ENCODE data around the gene KAT7.

The KAT7 gene
- total RNA-seq = 99.9 to 266 (median 174) reads per million in 9 experiments

DNA sequence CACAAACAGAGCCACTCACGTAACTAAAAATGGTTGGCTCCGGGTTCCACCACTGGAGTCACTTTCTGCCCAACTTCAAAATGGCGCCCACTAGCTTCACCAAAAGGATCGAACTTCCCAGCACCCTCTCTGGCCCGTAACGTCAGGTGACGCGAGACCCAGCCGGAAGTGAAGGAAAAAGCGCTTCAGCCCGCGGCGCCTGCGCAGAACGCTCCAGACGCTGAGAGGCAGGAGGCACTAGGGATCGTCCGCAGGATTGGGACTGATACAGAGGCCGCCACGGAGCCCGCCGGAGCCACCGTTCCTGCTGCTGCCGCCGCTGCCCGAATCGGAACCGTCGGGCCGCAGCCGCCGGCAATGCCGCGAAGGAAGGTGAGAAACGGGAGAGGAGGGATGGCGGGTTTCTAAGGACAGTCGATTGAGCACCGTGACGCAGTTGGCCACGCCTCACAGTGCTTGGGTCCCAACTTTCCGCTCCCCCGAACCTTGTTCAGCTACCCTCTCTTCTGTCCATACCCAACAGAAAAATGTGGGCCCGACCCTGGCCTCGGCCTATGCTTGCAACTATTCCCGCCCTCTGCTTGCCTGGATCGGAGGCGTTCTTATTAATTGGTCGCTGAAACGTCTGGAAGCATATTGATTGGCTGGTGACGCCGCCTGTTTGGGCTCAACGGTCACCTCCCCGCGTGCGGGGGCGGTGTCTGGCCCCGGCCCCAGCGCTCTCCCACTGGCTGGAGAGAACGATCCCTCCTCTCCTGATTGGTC is at the start of gene KAT7:
KAT7 (plus strand) TSS at position 204 of the 765 bp plus-strand sequence; CDS start at position 358, 154 bp downstream.
- Mint-ChIP-seq H3K4me3 (peak within 1 kb of the TSS; percentile 95 to 96), H3K9me3 (peaks cover 0 to 5% of the 10 kb centered on the region in 2 donors), H3K27me3 (no peaks in the 10 kb centered on the region), H3K36me3 (ENCODE audit: insufficient read depth) (peaks cover 48% of the 10 kb centered on the region), H3K4me1 (ENCODE audit: low read depth in 2 of 2) (peaks cover 30 to 47% of the 10 kb centered on the region in 2 donors), H3K27ac (peak within 1 kb of the TSS; percentile 97 to 99)
- ATAC-seq (replicated peaks) = peak; percentile 82
- DNase-seq = peak; percentile 96 to 97 (median 97)

DNA sequence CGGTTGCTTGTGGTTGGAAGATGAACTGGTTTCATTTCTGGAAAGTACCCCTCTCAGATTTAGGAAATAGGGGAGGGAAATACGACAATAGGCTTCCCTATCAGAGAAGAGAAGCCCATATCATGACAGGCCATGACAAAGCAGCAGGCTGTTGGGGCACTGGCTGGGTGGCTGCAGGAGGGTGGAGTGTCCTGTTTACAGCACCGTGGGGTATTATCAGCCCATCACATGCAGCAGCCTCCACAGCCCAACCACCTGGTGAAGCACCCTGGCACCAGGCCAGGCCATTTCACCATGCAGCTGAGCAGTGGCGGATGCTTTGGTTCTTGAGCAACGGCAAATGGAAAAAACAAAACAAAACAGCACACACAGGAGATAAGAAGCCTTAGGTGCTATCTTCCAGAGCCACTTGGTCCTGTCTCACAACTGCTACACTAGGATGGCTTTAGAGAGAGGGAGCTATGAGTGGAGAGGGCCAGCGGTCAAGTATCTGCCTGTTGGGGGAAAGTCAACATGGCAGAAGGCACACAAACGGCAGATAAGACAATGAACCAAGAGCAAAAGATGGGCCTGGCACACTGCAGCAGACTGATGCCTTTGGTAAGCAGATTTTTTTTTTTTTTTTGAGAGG is 48.7 kb upstream of the KAT7 start:
- DNase-seq = peak; percentile 95 to 97 (median 96)
- Mint-ChIP-seq H3K27me3 (no peaks in the 10 kb centered on the region), H3K4me3 (peak overlapping the region; percentile 92 to 94), H3K36me3 (ENCODE audit: insufficient read depth) (peaks cover 48% of the 10 kb centered on the region), H3K4me1 (ENCODE audit: low read depth in 2 of 2) (peaks cover 67 to 81% of the 10 kb centered on the region in 2 donors), H3K9me3 (no peaks in the 10 kb centered on the region), H3K27ac (peak overlapping the region; percentile 100)
- ATAC-seq (replicated peaks) = peak; percentile 94

DNA sequence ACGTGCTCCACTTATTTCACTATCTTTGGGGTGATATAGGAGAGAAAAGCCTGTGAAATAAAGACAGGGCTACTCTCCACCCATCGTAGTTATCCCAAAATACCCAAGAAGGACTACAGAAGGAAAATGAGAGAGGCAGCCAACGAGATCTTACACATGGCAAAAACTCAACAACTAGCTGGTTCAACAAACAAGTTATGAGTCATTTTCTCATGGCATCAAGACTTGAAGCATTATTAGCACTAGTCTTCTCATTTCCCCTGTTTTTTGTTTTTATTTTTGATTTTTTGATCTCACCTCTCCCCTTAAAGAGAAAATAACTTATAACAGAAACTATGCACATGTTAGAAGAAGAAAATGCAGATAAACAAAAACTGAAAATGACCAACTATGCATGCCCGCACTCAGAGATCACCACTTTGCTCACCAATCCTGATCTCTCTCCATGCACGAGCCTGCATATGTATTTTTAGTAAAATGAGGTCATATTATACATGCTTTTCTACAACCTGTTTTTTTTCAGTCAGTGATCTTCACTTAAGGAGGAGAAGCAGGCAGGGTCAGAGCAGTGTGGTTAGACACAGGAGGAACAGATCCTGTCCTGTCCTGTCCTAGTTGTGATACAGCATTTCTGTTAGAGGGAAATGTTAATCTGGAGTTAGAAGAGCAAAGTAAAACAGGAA is 47.3 kb upstream of the KAT7 start:
- H3K36me3 Mint-ChIP-seq (ENCODE audit: insufficient read depth) = peaks cover 50% of the 10 kb centered on the region
- ATAC-seq (replicated peaks) = no peak

DNA sequence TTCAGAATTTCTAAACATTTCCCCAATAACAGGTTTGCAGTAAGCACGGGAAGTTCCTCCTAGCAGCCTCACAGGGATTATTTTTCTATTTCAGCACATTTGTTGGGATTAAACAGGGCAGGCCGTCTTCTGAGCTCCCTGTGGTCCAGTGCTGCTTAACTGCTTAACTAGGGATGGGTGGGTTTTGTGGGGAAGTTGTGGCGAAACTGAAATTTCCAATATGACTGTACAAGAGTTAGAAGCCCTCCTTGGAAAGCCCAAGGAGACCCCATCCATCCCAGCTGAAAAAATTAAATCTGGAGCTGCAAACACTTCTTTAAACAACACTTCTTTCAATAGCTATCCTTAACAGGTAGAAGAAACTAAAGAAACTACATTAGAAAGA is 46.8 kb upstream of the KAT7 start:
- H3K36me3 Mint-ChIP-seq (ENCODE audit: insufficient read depth) = peaks cover 48% of the 10 kb centered on the region
- H3K27ac Mint-ChIP-seq = peak overlapping the region; percentile 100
- H3K27me3 Mint-ChIP-seq = no peaks in the 10 kb centered on the region
- no peaks in the 10 kb centered on the region for H3K9me3 Mint-ChIP-seq
- peaks cover 78 to 82% of the 10 kb centered on the region in 2 donors for H3K4me1 Mint-ChIP-seq (ENCODE audit: low read depth in 2 of 2)
- ATAC-seq (replicated peaks) = no peak
- no peak for DNase-seq
- peak overlapping the region; percentile 92 to 94 for H3K4me3 Mint-ChIP-seq

More for the DNA sequence above, 47.3 kb upstream of the KAT7 start:
- Mint-ChIP-seq H3K27me3 (no peaks in the 10 kb centered on the region), H3K27ac (peak overlapping the region; percentile 100), H3K9me3 (no peaks in the 10 kb centered on the region), H3K4me3 (peak overlapping the region; percentile 92 to 94), H3K4me1 (ENCODE audit: low read depth in 2 of 2) (peaks cover 78 to 82% of the 10 kb centered on the region in 2 donors)
- no peak for DNase-seq

DNA sequence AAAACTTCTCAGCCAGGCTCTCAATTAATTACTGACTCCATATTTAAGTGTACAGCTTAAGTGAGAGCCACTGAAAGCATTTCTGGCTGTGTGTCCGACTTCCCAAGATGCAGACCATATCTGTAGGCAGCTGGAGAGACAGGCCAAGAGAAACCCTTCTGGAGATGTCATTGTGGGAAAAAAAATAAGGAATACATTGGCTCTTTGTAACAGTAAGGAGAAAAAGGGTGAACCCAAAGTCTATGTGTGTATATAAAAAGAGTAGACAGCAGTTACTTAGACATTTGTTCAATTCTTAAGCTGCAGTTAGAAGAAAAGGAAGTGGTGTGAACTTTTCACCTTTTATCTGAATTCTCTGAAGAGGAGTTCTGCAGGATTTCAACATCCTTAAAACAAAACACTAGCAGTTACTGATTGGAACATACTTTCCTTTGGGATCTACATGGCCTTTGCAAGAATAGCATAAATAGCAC is 46.3 kb upstream of the KAT7 start:
- peak overlapping the region; percentile 100 for H3K27ac Mint-ChIP-seq
- H3K4me3 Mint-ChIP-seq = peak overlapping the region; percentile 92 to 94
- H3K36me3 Mint-ChIP-seq (ENCODE audit: insufficient read depth) = peaks cover 48% of the 10 kb centered on the region
- no peaks in the 10 kb centered on the region for H3K9me3 Mint-ChIP-seq
- DNase-seq (no peak), ATAC-seq (replicated peaks) (no peak)
- no peaks in the 10 kb centered on the region for H3K27me3 Mint-ChIP-seq
- peaks cover 78 to 82% of the 10 kb centered on the region in 2 donors for H3K4me1 Mint-ChIP-seq (ENCODE audit: low read depth in 2 of 2)

DNA sequence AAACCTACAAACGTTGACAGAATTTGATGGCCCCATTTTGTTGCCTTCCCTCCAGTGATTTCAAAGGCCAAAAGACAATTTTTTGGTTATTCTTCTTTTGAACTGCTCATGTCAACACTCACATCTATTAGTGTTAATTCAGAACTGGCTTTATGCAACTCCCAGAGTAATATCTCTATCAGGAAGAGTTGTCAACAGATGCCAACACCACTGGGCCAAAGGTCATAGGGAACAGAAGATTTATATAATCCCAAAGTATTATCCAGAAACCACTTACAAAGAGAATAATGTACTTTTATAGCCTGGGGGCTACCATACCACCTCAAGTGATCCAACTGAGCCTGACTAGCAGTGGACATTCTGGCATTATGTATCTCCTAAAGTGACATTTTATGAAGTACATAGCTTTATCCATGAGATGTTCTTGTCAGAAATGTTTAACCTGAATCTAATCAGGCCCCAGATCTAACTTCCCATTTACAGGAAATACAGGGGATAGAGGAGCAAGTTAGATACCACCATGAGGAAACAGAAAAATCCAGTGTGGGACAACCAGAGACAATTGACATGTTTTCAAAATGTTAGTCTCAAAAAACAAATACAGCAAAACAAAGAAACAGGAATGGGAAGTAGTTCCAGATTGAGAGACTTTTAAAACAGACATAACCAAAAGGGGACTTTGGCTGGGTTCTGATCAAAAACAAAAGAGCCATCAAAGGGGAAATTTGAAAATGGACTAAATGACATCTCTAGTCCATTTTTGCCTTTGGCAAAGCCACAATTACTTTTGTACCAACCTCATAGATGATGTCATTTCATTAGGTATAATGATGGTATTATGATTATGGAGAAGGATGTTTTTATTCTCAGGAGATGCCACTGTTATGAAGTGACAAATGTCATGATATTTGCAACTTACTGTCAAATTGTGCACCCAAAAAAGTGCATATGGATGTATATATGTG is 43.0 kb upstream of the KAT7 start:
- no peaks in the 10 kb centered on the region for H3K27me3 Mint-ChIP-seq

DNA sequence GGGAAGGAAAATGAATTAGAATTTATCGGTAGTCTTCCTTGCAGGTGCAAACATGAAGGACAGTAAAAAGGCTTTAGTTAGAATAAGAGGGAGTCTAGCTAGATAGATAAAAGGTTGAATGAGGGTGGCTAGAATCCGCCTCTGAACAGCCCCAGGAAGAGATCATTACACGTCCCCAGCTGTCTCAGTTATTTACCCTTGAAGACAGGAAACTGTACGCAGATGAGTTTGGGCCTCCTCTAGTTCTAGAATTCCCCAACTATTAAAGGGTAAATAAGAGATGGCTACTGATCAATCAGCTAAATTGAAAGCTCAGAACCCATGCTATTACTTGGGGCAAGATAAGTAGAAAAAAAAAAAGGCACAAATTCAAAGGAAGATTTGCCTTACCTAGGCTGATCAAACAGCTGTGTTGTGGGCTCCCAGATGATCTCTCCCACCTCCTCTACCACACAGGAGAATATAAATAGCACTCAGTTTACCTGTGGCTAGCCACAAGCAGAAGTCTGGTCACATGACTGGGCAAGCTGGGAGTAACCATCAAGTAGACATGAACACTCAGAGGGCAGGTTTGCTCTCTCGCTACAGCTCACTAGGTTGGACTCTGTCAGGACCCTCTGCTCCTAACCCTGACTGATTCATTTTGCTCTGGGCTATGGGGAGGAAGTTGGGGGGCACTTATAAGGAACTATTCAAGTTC is 41.5 kb upstream of the KAT7 start:
- DNase-seq = no peak
- peak; percentile 39 for ATAC-seq (replicated peaks)
- H3K4me1 Mint-ChIP-seq (ENCODE audit: low read depth in 2 of 2) = peaks cover 68 to 70% of the 10 kb centered on the region in 2 donors
- peak overlapping the region; percentile 96 to 99 for H3K27ac Mint-ChIP-seq
- H3K9me3 Mint-ChIP-seq = no peaks in the 10 kb centered on the region
- H3K27me3 Mint-ChIP-seq = no peaks in the 10 kb centered on the region
- peaks cover 45% of the 10 kb centered on the region for H3K36me3 Mint-ChIP-seq (ENCODE audit: insufficient read depth)
- peak overlapping the region; percentile 74 to 75 for H3K4me3 Mint-ChIP-seq

More for the DNA sequence above, 43.0 kb upstream of the KAT7 start:
- Mint-ChIP-seq H3K4me3 (peak overlapping the region; percentile 74 to 75), H3K36me3 (ENCODE audit: insufficient read depth) (peaks cover 50% of the 10 kb centered on the region), H3K9me3 (no peaks in the 10 kb centered on the region), H3K27ac (peak overlapping the region; percentile 96 to 99), H3K4me1 (ENCODE audit: low read depth in 2 of 2) (peaks cover 78 to 80% of the 10 kb centered on the region in 2 donors)
- ATAC-seq (replicated peaks) (no peak), DNase-seq (no peak)

DNA sequence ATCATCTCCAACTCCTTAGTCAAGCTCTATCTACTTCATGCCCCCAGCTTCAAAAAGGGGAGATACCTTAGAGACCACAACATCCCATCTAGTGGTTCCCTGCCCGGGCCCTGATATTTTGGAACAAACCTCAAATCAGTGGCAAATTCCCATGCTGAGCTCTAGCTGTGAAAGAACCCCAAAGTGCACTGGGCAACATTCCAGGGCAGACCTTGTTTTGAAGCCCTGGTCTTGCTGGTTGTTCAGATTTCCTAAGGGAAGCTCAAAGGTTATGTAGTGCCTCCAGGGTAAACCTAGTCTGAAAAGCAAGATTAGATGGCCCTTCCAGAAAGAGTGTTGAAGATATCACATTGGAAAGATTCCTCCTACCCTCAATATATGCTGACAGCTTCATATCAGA is 40.8 kb upstream of the KAT7 start:
- no peaks in the 10 kb centered on the region for H3K27me3 Mint-ChIP-seq
- peaks cover 67 to 70% of the 10 kb centered on the region in 2 donors for H3K4me1 Mint-ChIP-seq (ENCODE audit: low read depth in 2 of 2)
- ATAC-seq (replicated peaks) = no peak
- peak overlapping the region; percentile 96 to 99 for H3K27ac Mint-ChIP-seq
- DNase-seq = no peak
- H3K36me3 Mint-ChIP-seq (ENCODE audit: insufficient read depth) = peaks cover 45% of the 10 kb centered on the region
- peak overlapping the region; percentile 74 to 75 for H3K4me3 Mint-ChIP-seq
- no peaks in the 10 kb centered on the region for H3K9me3 Mint-ChIP-seq

DNA sequence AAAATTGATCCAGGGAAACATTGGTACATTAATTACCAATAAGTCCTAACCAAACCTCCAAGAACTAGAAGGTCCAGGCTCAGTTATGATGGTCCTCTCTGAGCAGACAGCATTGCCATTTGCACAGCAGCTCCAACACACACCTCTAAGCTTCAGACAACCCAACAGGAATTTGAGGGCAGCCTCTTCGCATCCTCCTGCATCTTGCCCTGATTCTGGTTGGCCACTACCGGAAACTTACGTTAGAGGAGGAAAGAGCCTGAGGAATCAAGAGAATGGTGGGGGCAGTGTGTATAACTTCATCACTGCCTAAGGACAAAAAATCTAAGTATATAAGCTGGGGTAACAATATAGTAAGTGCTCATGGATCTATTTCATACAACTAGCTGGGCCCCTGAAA is 40.3 kb upstream of the KAT7 start:
- H3K4me3 Mint-ChIP-seq = peak overlapping the region; percentile 74 to 75
- H3K36me3 Mint-ChIP-seq (ENCODE audit: insufficient read depth) = peaks cover 45% of the 10 kb centered on the region
- ATAC-seq (replicated peaks) = peak; percentile 52
- peak in 2 of 3 experiments; percentile 32 to 39 for DNase-seq
- no peaks in the 10 kb centered on the region for H3K27me3 Mint-ChIP-seq
- H3K4me1 Mint-ChIP-seq (ENCODE audit: low read depth in 2 of 2) = peaks cover 63 to 68% of the 10 kb centered on the region in 2 donors
- peak overlapping the region; percentile 96 to 99 for H3K27ac Mint-ChIP-seq
- H3K9me3 Mint-ChIP-seq = no peaks in the 10 kb centered on the region

DNA sequence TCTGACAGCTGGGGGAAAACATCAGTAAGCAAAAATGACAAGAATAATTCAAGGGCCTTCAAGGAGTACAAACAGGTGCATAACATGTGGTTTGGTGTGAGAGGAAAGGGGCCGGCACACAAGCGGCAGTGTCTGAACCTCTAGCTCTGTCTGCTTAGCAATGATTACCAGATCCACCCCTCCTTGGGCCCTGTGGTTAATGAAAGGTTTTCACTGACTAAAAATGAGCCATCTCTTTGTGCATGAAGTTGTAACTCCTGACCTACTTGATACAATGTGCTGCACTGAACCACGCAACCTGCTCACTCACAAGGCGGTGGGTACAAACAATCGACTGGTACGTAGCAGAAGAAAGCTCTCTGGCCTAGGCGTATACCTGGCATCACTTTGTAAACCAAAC is 39.7 kb upstream of the KAT7 start:
- H3K4me1 Mint-ChIP-seq (ENCODE audit: low read depth in 2 of 2) = peaks cover 67 to 74% of the 10 kb centered on the region in 2 donors
- peak overlapping the region; percentile 96 to 99 for H3K27ac Mint-ChIP-seq
- no peaks in the 10 kb centered on the region for H3K9me3 Mint-ChIP-seq
- peaks cover 49% of the 10 kb centered on the region for H3K36me3 Mint-ChIP-seq (ENCODE audit: insufficient read depth)
- peak overlapping the region; percentile 74 to 75 for H3K4me3 Mint-ChIP-seq
- H3K27me3 Mint-ChIP-seq = no peaks in the 10 kb centered on the region
- peak; percentile 81 for ATAC-seq (replicated peaks)
- DNase-seq = peak; percentile 59 to 66 (median 63)

DNA sequence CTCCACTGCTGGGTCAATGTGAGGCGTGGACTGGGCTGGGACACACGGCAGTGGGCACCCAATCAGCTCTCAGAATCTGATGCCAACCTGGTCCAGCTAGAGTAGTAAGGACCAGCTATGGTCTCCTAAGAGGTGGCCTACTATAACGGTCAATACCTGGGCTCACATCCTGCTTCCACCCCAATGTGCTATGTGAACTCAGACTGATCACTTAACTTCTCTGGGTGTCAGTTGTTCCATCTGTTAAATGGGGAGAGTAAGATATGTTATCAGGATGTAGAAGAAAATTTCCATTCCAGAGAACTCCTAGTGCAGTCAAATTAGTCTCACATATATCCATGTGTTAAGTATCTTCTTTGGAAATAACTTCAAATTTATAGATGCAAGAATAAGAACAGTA is 38.8 kb upstream of the KAT7 start:
- H3K4me1 Mint-ChIP-seq (ENCODE audit: low read depth in 2 of 2) = peaks cover 67 to 78% of the 10 kb centered on the region in 2 donors
- DNase-seq (no peak), ATAC-seq (replicated peaks) (no peak)
- H3K27ac Mint-ChIP-seq = peak overlapping the region; percentile 96 to 99
- no peaks in the 10 kb centered on the region for H3K9me3 Mint-ChIP-seq
- H3K4me3 Mint-ChIP-seq = peak overlapping the region; percentile 5 to 74
- H3K27me3 Mint-ChIP-seq = no peaks in the 10 kb centered on the region
- peaks cover 47% of the 10 kb centered on the region for H3K36me3 Mint-ChIP-seq (ENCODE audit: insufficient read depth)

DNA sequence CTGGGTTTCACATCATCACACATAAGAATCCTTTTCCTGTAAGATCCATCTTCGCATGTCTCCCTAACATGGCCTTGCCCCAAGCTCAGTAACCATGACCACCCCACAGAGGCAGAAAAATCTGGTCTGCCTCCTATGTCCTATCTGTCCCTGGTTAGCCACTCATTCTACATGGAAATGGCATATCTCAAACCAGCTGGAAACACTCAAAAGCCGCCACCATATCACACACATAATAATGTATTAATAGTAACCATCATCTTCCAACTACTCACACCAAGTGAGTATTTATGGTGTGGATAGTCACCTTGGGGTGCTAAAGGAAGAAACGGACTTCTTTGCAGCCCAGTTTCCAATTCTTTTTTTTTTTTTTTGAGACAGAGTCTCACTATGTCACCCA is 36.0 kb upstream of the KAT7 start:
- peaks cover 63 to 76% of the 10 kb centered on the region in 2 donors for H3K4me1 Mint-ChIP-seq (ENCODE audit: low read depth in 2 of 2)
- no peak for DNase-seq
- no peaks in the 10 kb centered on the region for H3K9me3 Mint-ChIP-seq
- H3K4me3 Mint-ChIP-seq = peak overlapping the region in 1 of 2 donors; percentile 28
- ATAC-seq (replicated peaks) = no peak
- peak overlapping the region; percentile 77 to 99 for H3K27ac Mint-ChIP-seq
- H3K36me3 Mint-ChIP-seq (ENCODE audit: insufficient read depth) = peaks cover 52% of the 10 kb centered on the region
- no peaks in the 10 kb centered on the region for H3K27me3 Mint-ChIP-seq
